GM12878 (cell line): ENCODE data around the gene SLC1A5. TPM values are rescaled to one million over a fixed set of nuclear protein-coding genes. Genes with fewer than 3 reads are reported as not detected.

Experiments
- ATAC-seq: fragments of 200-7000 bp; cut with Tn5 transposase; 3 replicates; pipeline ENCODE4 v1.9.1; 2020; ENCODE audit warnings: mild to moderate bottlenecking, moderate library complexity
- BruUV-seq: library from RNA; stranded (reverse); fragments of 400-500 nt; replicated peaks from 2 replicates; lab custom pipeline; 2021; lab: Mats Ljungman, UMichigan
- CTCF ChIA-PET: fragments of 300-600 bp; sonication (Branson Sonifier 250); formaldehyde crosslinking; extraction: SDS; loops from one replicate; lab custom pipeline; 2021; ENCODE audit warnings: inconsistent platforms; lab: Yijun Ruan, JAX
- POLR2A ChIA-PET: fragments of 350-600 bp; formaldehyde crosslinking; extraction: SDS; loops from one replicate; lab custom pipeline; 2021; ENCODE audit warnings: inconsistent platforms; lab: Charles Lee
- RAD21 ChIA-PET: fragments of 300-600 bp; sonication (Branson Sonifier 250); formaldehyde crosslinking; loops from one replicate; lab custom pipeline; 2023; ENCODE audit warnings: antibody characterized with exemption; ENCODE audit not compliant: unreplicated experiment; lab: Charles Lee
- SMC1A ChIA-PET: fragments of 300-600 bp; sonication (Branson Sonifier 250); formaldehyde crosslinking; loops from one replicate; lab custom pipeline; 2023; ENCODE audit not compliant: unreplicated experiment, uncharacterized antibody; lab: Charles Lee
- DNase-seq: peaks from one replicate; pipeline ENCODE4 v3.0.0-alpha.2; 2011; ENCODE audit warnings: low read depth, low spot score
- FAIRE-seq: peaks from 3 replicates; lab custom pipeline; 2011; peaks lifted over from hg19 to GRCh38; lab: Jason Lieb, UNC
- H2AFZ ChIP-seq: 2 replicates; pipeline ENCODE4 v1.6.0; 2011; ENCODE audit warnings: low read depth, low read length, control low read depth; ENCODE audit not compliant: control insufficient read depth
- H3K27ac ChIP-seq: 2 replicates; pipeline ENCODE4 v1.5.1; 2011; ENCODE audit warnings: control low read depth; ENCODE audit not compliant: control insufficient read depth, insufficient read depth
- H3K27me3 ChIP-seq, 2 experiments: replicated peaks in 1 of 2; 2 replicates each; pipeline versions ENCODE4 v1.6.0 to v1.6.1; 2011; ENCODE audit warnings: low read length in 1 of 2; ENCODE audit not compliant: control insufficient read depth in 2 of 2, insufficient read depth in 2 of 2
- H3K36me3 ChIP-seq, 2 experiments: 2 replicates each; pipeline ENCODE4 v1.5.1; 2011; ENCODE audit warnings: low read length in 1 of 2; ENCODE audit not compliant: control insufficient read depth in 2 of 2, insufficient read depth in 2 of 2
- H3K4me1 ChIP-seq: 2 replicates; pipeline ENCODE4 v1.6.1; 2011; ENCODE audit warnings: mild to moderate bottlenecking, low read length, moderate library complexity, mixed read lengths; ENCODE audit not compliant: control insufficient read depth, insufficient read depth
- H3K4me2 ChIP-seq: 2 replicates; pipeline ENCODE4 v1.6.0; 2011; ENCODE audit warnings: control low read depth; ENCODE audit not compliant: control insufficient read depth, insufficient read depth
- H3K4me3 ChIP-seq: fragments of 200-600 bp; sonication (generic); 2 replicates; pipeline ENCODE4 v1.5.1; 2016
- H3K79me2 ChIP-seq: 2 replicates; pipeline ENCODE4 v1.6.0; 2011; ENCODE audit warnings: low read length; ENCODE audit not compliant: control insufficient read depth, insufficient read depth
- H3K9ac ChIP-seq: 2 replicates; pipeline ENCODE4 v1.8.0; 2011; ENCODE audit warnings: low read length, control low read depth, mixed read lengths; ENCODE audit not compliant: control insufficient read depth, insufficient read depth
- H3K9me3 ChIP-seq: replicated peaks from 3 replicates; pipeline ENCODE4 v1.5.1; 2011; ENCODE audit warnings: mild to moderate bottlenecking, low read length; ENCODE audit not compliant: control insufficient read depth, insufficient read depth
- H4K20me1 ChIP-seq: 2 replicates; pipeline ENCODE4 v1.6.0; 2011; ENCODE audit not compliant: control insufficient read depth, insufficient read depth
- CHD4 ChIP-seq: fragments of 200-600 bp; sonication (generic); IDR thresholded peaks from 2 replicates; pipeline ENCODE4 v1.6.1; 2016; ENCODE audit warnings: mild to moderate bottlenecking
- GABPA ChIP-seq: IDR thresholded peaks from 2 replicates; pipeline ENCODE4 v1.6.1; 2014; ENCODE audit warnings: antibody characterized with exemption, low read depth, mild to moderate bottlenecking, inconsistent platforms
- LARP7 ChIP-seq: fragments of 450-650 bp; IDR thresholded peaks from 2 replicates; pipeline ENCODE4 v1.6.1; 2017; ENCODE audit warnings: mild to moderate bottlenecking
- NFYA ChIP-seq: IDR thresholded peaks from 2 replicates; pipeline ENCODE4 v1.6.1; 2011; ENCODE audit warnings: low read depth, mild to moderate bottlenecking, low read length, improper control_type of control experiment, borderline replicate concordance
- NRF1 ChIP-seq: conservative IDR thresholded peaks from 2 replicates; pipeline ENCODE4 v1.6.1; 2011; ENCODE audit warnings: mild to moderate bottlenecking, low read depth, low read length, improper control_type of control experiment
- SMAD1 ChIP-seq: fragments of 450-650 bp; IDR thresholded peaks from 2 replicates; pipeline ENCODE4 v1.6.1; 2018; ENCODE audit warnings: mild to moderate bottlenecking, low read depth; ENCODE audit not compliant: partially characterized antibody
- TAF1 ChIP-seq: IDR thresholded peaks from 2 replicates; pipeline ENCODE4 v1.6.1; 2011; ENCODE audit warnings: mild to moderate bottlenecking, low read depth, low read length, borderline replicate concordance
- WGBS: methylation state at CpG from one replicate; pipeline ENCODE4 v1.1.6; 2016; ENCODE audit warnings: low lambda C conversion rate; ENCODE audit not compliant: insufficient replicate concordance, insufficient coverage; ENCODE audit errors: missing lambda C conversion rate; 5-methylcytosine and 5-hydroxymethylcytosine counted together
- in situ Hi-C: fragments of 300-500 bp; cut with MboI; formaldehyde crosslinking; loops from 9 replicates; pipeline ENCODE4 v1.14.3; 2018; ENCODE audit warnings: mixed read lengths
- intact Hi-C: fragments of 100-400 bp; cut with micrococcal nuclease; formaldehyde crosslinking; loops from one replicate; pipeline ENCODE4 v1.14.2; 2022; ENCODE audit not compliant: unreplicated experiment
- polyA plus RNA-seq, 11 experiments: library from polyadenylated mRNA; depleted of rRNA in 4 of 11; unstranded in 6 of 11; stranded (reverse) in 5 of 11; fragments of >200 nt; fragmentation: Nextera tagmentation in 4 of 11; fragmentation: Illumina TruSeq in 1 of 11; extraction: Ambion mirVana in 4 of 11; extraction: Trizol in 1 of 11; gene quantifications; 1 replicate in 1 of 11; 2 replicates in 10 of 11; pipeline versions ENCODE4 v1.2.1 to v1.2.3, GENCODE V29; 2011 to 2016; ENCODE audit warnings: inconsistent platforms in 2 of 11, missing spikeins in 2 of 11, low read depth in 1 of 11
- total RNA-seq, 4 experiments: library from RNA; depleted of rRNA in 3 of 4; stranded (reverse); fragments of >200 nt in 3 of 4; fragmentation: Illumina TruSeq in 1 of 4; extraction: Trizol in 1 of 4; gene quantifications; 2 replicates each; pipeline versions ENCODE4 v1.2.1 to v1.2.3, GENCODE V29; 2013 to 2021
- TF ChIP-seq, protein P1 (sequence below): IDR thresholded peaks from 2 replicates; pipeline ENCODE4 v1.6.1; 2012; ENCODE audit warnings: mild to moderate bottlenecking, low read depth, low read length
- TF ChIP-seq, protein P2 (sequence below): IDR thresholded peaks from 2 replicates; pipeline ENCODE4 v1.6.1; 2012; ENCODE audit warnings: low read depth, low read length, improper control_type of control experiment
- TF ChIP-seq, protein P3 (sequence below): fragments of 450-650 bp; IDR thresholded peaks from 2 replicates; pipeline ENCODE4 v1.6.1; 2016; ENCODE audit warnings: mild to moderate bottlenecking, moderate library complexity, borderline replicate concordance

SLC1A5 gene
- total and polyA plus RNA-seq, 10 of the 15 experiments (the other 5 are each of a cell fraction or from before 2014, with no cell fraction given), result 9.1 to 129 (median 60.9) TPM

DNA sequence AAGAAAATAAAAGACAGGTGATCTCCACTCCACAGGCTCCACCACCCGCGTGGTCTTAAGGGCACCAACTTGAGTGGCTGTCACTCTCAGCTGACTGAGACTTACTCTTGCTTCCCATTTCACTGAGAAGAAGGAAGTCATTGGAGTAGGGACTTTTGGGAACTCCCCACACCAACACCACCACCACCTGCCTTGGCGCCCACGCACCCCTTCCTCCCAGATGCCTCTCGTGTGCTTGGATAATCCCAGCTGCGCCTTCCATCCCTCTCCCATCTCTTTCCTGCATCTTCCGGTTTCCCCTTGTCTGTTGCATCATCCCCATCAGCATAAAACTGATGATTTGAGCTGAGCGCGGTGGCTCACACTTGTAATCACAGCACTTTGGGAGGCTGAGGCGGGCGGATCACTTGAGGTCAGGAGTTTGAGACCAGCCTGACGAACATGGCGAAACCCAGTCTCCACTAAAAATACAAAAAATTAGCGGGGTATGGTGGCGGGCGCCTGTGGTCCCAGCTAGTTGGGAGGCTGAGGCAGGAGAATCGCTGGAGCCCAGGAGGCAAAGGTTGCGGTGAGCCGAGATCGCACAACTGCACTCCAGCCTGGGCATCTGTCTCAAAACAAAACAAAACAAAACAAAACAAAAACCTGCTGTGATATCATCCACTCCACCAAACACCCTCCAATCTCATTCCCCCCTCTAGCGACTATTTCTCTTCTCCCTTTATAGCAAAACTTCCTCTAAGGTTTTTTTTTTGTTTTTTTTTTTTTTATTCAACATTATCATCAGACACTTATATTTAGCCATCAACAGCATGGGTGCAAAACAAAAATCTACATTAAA lies 36.7 kb upstream of the SLC1A5 start (continued):
- TF ChIP-seq, protein P1, sequence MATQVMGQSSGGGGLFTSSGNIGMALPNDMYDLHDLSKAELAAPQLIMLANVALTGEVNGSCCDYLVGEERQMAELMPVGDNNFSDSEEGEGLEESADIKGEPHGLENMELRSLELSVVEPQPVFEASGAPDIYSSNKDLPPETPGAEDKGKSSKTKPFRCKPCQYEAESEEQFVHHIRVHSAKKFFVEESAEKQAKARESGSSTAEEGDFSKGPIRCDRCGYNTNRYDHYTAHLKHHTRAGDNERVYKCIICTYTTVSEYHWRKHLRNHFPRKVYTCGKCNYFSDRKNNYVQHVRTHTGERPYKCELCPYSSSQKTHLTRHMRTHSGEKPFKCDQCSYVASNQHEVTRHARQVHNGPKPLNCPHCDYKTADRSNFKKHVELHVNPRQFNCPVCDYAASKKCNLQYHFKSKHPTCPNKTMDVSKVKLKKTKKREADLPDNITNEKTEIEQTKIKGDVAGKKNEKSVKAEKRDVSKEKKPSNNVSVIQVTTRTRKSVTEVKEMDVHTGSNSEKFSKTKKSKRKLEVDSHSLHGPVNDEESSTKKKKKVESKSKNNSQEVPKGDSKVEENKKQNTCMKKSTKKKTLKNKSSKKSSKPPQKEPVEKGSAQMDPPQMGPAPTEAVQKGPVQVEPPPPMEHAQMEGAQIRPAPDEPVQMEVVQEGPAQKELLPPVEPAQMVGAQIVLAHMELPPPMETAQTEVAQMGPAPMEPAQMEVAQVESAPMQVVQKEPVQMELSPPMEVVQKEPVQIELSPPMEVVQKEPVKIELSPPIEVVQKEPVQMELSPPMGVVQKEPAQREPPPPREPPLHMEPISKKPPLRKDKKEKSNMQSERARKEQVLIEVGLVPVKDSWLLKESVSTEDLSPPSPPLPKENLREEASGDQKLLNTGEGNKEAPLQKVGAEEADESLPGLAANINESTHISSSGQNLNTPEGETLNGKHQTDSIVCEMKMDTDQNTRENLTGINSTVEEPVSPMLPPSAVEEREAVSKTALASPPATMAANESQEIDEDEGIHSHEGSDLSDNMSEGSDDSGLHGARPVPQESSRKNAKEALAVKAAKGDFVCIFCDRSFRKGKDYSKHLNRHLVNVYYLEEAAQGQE, result no peak
- no peak for TF ChIP-seq GABPA
- TF ChIP-seq NFYA, result no peak
- no peak for TF ChIP-seq TAF1

DNA sequence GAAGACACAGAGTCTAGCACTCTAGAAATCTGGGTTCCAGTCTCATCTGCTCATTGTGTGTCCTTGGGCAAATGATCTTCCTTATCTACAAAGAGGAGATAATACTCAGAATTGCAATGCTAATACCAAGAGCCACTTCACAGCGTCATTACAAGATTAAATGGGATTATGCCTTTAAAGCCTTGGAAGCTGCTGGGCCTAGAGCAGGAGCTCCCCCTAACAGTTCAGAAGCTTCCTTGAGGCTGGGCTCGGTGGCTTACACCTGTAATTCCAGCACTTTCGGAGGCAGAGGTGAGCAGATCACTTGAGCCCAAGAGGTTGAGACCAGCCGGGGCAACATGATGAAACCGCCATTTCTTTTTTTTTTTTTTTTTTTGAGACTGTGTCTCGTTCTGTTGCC lies 34.7 kb upstream of the SLC1A5 start:
- Histone ChIP-seq H3K4me1 (peaks cover 27% of the 10 kb centered on the region), H2AFZ (no peak overlapping the region), H3K4me2 (no peak overlapping the region), H3K9ac (no peak overlapping the region), H3K4me3 (no peak overlapping the region), H3K79me2 (no peaks in the 10 kb centered on the region), H3K27me3 (no peaks in the 10 kb centered on the region), H3K27ac (no peak overlapping the region), H3K36me3 (no peaks in the 10 kb centered on the region), H4K20me1 (no peaks in the 10 kb centered on the region), H3K9me3 (no peaks in the 10 kb centered on the region; the same call in 2 of the 3 replicates)
- WGBS, result 99% methylated on average over 4 of the region's 6 CpGs
- no TSS peak for BruUV-seq
- in situ Hi-C loops, result no loop called here
- FAIRE-seq (no peak), DNase-seq (no peak), ATAC-seq (no peak)
- ChIA-PET SMC1A (interaction anchor here (0.9 to 2.3 kb wide), 5 partner anchors 18 to 69 kb away, joined by 3 to 8 read pairs (median 4); partner anchors contain the start of gene SLC1A5), CTCF (interaction anchor here (0.7 to 3.4 kb wide), 9 partner anchors 38 to 119 kb away, joined by 4 to 27 read pairs (median 9); no protein-coding TSS in a partner anchor), RAD21 (interaction anchor here (0.7 to 2.6 kb wide), 5 partner anchors 18 to 564 kb away, joined by 3 to 14 read pairs (median 6); no protein-coding TSS in a partner anchor), POLR2A (interaction anchor here (0.7 to 2.8 kb wide), 5 partner anchors 17 to 183 kb away, joined by 3 to 13 read pairs (median 4); partner anchors contain the start of gene SLC1A5)
- intact Hi-C loops, result loop anchor here (5.0 kb wide), 1 partner anchor 36 kb away; the partner anchor contains the start of gene SLC1A5
- TF ChIP-seq SMAD1 (no peak), NRF1 (no peak), CHD4 (no peak), LARP7 (no peak)
- TF ChIP-seq, protein P2, sequence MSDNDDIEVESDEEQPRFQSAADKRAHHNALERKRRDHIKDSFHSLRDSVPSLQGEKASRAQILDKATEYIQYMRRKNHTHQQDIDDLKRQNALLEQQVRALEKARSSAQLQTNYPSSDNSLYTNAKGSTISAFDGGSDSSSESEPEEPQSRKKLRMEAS, result no peak
- TF ChIP-seq, protein P3, sequence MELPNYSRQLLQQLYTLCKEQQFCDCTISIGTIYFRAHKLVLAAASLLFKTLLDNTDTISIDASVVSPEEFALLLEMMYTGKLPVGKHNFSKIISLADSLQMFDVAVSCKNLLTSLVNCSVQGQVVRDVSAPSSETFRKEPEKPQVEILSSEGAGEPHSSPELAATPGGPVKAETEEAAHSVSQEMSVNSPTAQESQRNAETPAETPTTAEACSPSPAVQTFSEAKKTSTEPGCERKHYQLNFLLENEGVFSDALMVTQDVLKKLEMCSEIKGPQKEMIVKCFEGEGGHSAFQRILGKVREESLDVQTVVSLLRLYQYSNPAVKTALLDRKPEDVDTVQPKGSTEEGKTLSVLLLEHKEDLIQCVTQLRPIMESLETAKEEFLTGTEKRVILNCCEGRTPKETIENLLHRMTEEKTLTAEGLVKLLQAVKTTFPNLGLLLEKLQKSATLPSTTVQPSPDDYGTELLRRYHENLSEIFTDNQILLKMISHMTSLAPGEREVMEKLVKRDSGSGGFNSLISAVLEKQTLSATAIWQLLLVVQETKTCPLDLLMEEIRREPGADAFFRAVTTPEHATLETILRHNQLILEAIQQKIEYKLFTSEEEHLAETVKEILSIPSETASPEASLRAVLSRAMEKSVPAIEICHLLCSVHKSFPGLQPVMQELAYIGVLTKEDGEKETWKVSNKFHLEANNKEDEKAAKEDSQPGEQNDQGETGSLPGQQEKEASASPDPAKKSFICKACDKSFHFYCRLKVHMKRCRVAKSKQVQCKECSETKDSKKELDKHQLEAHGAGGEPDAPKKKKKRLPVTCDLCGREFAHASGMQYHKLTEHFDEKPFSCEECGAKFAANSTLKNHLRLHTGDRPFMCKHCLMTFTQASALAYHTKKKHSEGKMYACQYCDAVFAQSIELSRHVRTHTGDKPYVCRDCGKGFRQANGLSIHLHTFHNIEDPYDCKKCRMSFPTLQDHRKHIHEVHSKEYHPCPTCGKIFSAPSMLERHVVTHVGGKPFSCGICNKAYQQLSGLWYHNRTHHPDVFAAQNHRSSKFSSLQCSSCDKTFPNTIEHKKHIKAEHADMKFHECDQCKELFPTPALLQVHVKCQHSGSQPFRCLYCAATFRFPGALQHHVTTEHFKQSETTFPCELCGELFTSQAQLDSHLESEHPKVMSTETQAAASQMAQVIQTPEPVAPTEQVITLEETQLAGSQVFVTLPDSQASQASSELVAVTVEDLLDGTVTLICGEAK, result no peak
